Keratinocyte (primary cell): ENCODE results near the gene SDC1.

ENCODE experiments used
- CTCF ChIP-seq, 3 experiments: IDR thresholded peaks in 1 of 3; conservative IDR thresholded peaks in 1 of 3; optimal IDR thresholded peaks in 1 of 3; 2 replicates in 2 of 3; 3 replicates in 1 of 3; pipeline versions ENCODE3 to v1.5.1; 2011; ENCODE audit warnings: low read length in 3 of 3, mild to moderate bottlenecking in 3 of 3, moderate library complexity in 2 of 3, control low read depth in 1 of 3, inconsistent platforms in 1 of 3; ENCODE audit not compliant: insufficient read depth in 2 of 3; ENCODE audit errors: extremely low read depth in 1 of 3
- EZH2 ChIP-seq: IDR thresholded peaks from one replicate; pipeline ENCODE4 v1.6.1; 2012; ENCODE audit warnings: inconsistent platforms, mild to moderate bottlenecking, low read length, moderate library complexity

GRCh38 chr2:20231598-20232026, 6.7 kb upstream of the SDC1 start:
- TF ChIP-seq CTCF (optimal IDR thresholded peaks at IDR 0.05 in 1 of 3, IDR thresholded peaks at IDR 0.05 in 1 of 3, conservative IDR thresholded peaks at IDR 0.05 in 1 of 3; ENCODE audit: extremely low read depth in 1 of 3, insufficient read depth in 2 of 3, low read length in 3 of 3) (peak; percentile 2 to 43 (median 20)), EZH2 (no peak)
